GM12865 (cell line): Measurements from ENCODE around the gene BLZF1.
A peak's percentile ranks its signal among the peaks of the same experiment; 100 is the strongest.
"Not testable (repeated sequence)": the region's sequence is repeated elsewhere in the genome, so short reads cannot be mapped to it uniquely, and the experiment has no call there.

ENCODE experiments used
- DNase-seq: peaks from one replicate; pipeline ENCODE4 v3.0.0; 2010; ENCODE audit warnings: low read depth
- H3K4me3 ChIP-seq: 2 replicates; pipeline ENCODE4 v1.5.1; 2011; ENCODE audit warnings: mild to moderate bottlenecking, low read depth, low read length, control low read depth
- CTCF ChIP-seq: IDR thresholded peaks from 2 replicates; pipeline ENCODE4 v1.5.1; 2011; ENCODE audit warnings: low read length, control low read depth, low read depth, inconsistent platforms; ENCODE audit not compliant: insufficient read depth; ENCODE audit errors: missing control alignments

Gene BLZF1

GRCh38 chr1:169340882-169341281 is 27.1 kb upstream of the BLZF1 start:
- no peak for TF ChIP-seq CTCF
- H3K4me3 ChIP-seq: no peak overlapping the region
- no peak for DNase-seq

- not testable (repeated sequence) for DNase-seq, H3K4me3 ChIP-seq
Measured at GRCh38 chr1:169342096-169342495, 25.9 kb upstream of the BLZF1 start.

GRCh38 chr1:169345511-169345910 is 22.5 kb upstream of the BLZF1 start:
- TF ChIP-seq CTCF: no peak
- H3K4me3 ChIP-seq: no peak overlapping the region
- DNase-seq: no peak

- no peak overlapping the region for H3K4me3 ChIP-seq
- DNase-seq: no peak
- no peak for TF ChIP-seq CTCF
Measured at GRCh38 chr1:169346036-169346589, 21.9 kb upstream of the BLZF1 start.

- DNase-seq: no peak
- no peak for TF ChIP-seq CTCF
- no peak overlapping the region for H3K4me3 ChIP-seq
Measured at GRCh38 chr1:169347688-169348382, 20.2 kb upstream of the BLZF1 start.

GRCh38 chr1:169348383-169349036 is 19.5 kb upstream of the BLZF1 start:
- no peak overlapping the region for H3K4me3 ChIP-seq
- DNase-seq: peak; percentile 66
- peak; percentile 62 for TF ChIP-seq CTCF

- H3K4me3 ChIP-seq: no peak overlapping the region
- TF ChIP-seq CTCF: no peak
- no peak for DNase-seq
Measured at GRCh38 chr1:169360415-169360814, 7.6 kb upstream of the BLZF1 start.
